Uterus (tissue), 4 donors: ENCODE measurements around the gene NMT2. TPM values are rescaled to one million over a fixed set of nuclear protein-coding genes. Genes with fewer than 3 reads are reported as not detected.

Source experiments
- DNase-seq, 2 donors: peaks; one replicate each; pipeline ENCODE4 v3.0.0-alpha.2; 2019 to 2020
- H3K27ac ChIP-seq, 2 donors: fragments of 200-600 bp; sonication (generic); 1 replicate in 1 of 2; 2 replicates in 1 of 2; pipeline ENCODE4 v1.5.1; 2016 to 2018
- H3K27me3 ChIP-seq, 2 donors: fragments of 200-600 bp; sonication (generic); one replicate each; pipeline ENCODE4 v1.5.1; 2018 to 2019; ENCODE audit warnings: control low read depth in 1 of 2
- H3K36me3 ChIP-seq, 2 donors: fragments of 200-600 bp; sonication (generic); one replicate each; pipeline ENCODE4 v1.5.1; 2019; ENCODE audit warnings: control low read depth in 1 of 2
- H3K4me1 ChIP-seq, 2 donors: fragments of 200-600 bp; sonication (generic); one replicate each; pipeline ENCODE4 v1.5.1; 2018 to 2019; ENCODE audit warnings: control low read depth in 1 of 2
- H3K4me3 ChIP-seq, 2 donors: fragments of 200-600 bp; sonication (generic); 1 replicate in 1 of 2; 2 replicates in 1 of 2; pipeline ENCODE4 v1.5.1; 2018 to 2019; ENCODE audit warnings: mild to moderate bottlenecking in 1 of 2
- H3K9me3 ChIP-seq, 2 donors: fragments of 200-600 bp; sonication (generic); one replicate each; pipeline ENCODE4 v1.5.1; 2019; ENCODE audit warnings: control low read depth in 1 of 2
- CTCF ChIP-seq, 4 experiments: fragments of 200-600 bp in 2 of 4; fragments of 450-650 bp in 2 of 4; sonication (generic) in 2 of 4; IDR thresholded peaks; one replicate each; pipeline ENCODE4 v1.5.1; 2016 to 2019; ENCODE audit warnings: antibody characterized with exemption in 4 of 4, mild to moderate bottlenecking in 2 of 4, moderate library complexity in 1 of 4
- POLR2A ChIP-seq, 2 donors: fragments of 450-650 bp; IDR thresholded peaks; one replicate each; pipeline ENCODE4 v1.6.1; 2016; ENCODE audit warnings: antibody characterized with exemption in 2 of 2, mild to moderate bottlenecking in 1 of 2, moderate library complexity in 1 of 2
- intact Hi-C: fragments of 100-400 bp; cut with DNase I; formaldehyde crosslinking; loops from one replicate; pipeline ENCODE4 v1.15.1; 2023; ENCODE audit warnings: low total_unique reads
- total RNA-seq, 4 donors: library from RNA; depleted of rRNA in 3 of 4; stranded (reverse); fragments of >200 nt in 3 of 4; gene quantifications; one replicate each; pipeline versions ENCODE4 v1.1.0 to v1.2.4, GENCODE V29; 2014 to 2023
- donor health status: DM: yes; HTN: yes; CAD: no.

NMT2 gene
- total RNA-seq, 4 donors from 2014 or later, result 7.4 to 42.7 (median 35.5) TPM

DNA sequence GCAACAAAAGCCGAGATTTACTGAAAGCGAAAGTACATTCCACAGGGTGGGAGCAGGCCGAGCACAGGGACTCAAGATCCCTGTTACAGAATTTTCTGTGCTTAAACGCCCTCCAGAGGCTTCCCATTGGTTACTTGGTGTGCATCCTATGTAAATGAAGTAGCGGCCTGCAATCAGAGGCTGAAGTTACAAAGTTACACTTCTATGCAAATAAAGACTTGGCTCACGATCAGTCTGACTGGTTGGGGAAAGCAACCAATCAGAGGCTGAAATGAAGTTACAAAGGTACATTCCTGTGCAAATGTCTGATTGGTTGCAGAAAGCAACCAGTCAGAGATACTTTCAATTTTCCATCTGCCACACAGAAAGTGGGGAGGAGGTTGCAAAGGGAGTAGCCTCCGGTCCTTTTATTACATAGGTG, 84.0 kb downstream of the NMT2 start:
- intact Hi-C loops, result no loop called here
- DNase-seq, result peak; percentile 35 to 75
- H3K27ac ChIP-seq, result peak overlapping the region; percentile 64 to 77

GRCh38 chr10:15083674-15084501, 84.6 kb downstream of the NMT2 start:
- TF ChIP-seq POLR2A (IDR thresholded peaks at IDR 0.05) (no peak), CTCF (IDR thresholded peaks at IDR 0.05) (no peak)
- H3K36me3 ChIP-seq, result no peaks in the 10 kb centered on the region
- peak overlapping the region; percentile 64 to 77 for H3K27ac ChIP-seq
- H3K27me3 ChIP-seq, result no peaks in the 10 kb centered on the region
- intact Hi-C loops, result no loop called here
- peak overlapping the region; percentile 38 to 56 for H3K4me3 ChIP-seq
- DNase-seq, result no peak
- no peaks in the 10 kb centered on the region for H3K4me1 ChIP-seq
- no peaks in the 10 kb centered on the region for H3K9me3 ChIP-seq

More for the DNA sequence above, 84.0 kb downstream of the NMT2 start:
- Histone ChIP-seq H3K4me1 (no peaks in the 10 kb centered on the region), H3K4me3 (peak overlapping the region; percentile 38 to 56), H3K36me3 (no peaks in the 10 kb centered on the region), H3K27me3 (no peaks in the 10 kb centered on the region), H3K9me3 (no peaks in the 10 kb centered on the region)
- no peak for TF ChIP-seq POLR2A (IDR thresholded peaks at IDR 0.05)
- TF ChIP-seq CTCF (IDR thresholded peaks at IDR 0.05), result peak in 1 of 4 experiments; percentile 20

- no peaks in the 10 kb centered on the region for H3K27me3 ChIP-seq
- intact Hi-C loops, result no loop called here
- no peak overlapping the region for H3K4me3 ChIP-seq
- no peak for DNase-seq
- TF ChIP-seq POLR2A (IDR thresholded peaks at IDR 0.05) (no peak), CTCF (IDR thresholded peaks at IDR 0.05) (no peak)
- no peak overlapping the region for H3K27ac ChIP-seq
- H3K4me1 ChIP-seq, result no peaks in the 10 kb centered on the region
- H3K9me3 ChIP-seq, result no peaks in the 10 kb centered on the region
- no peaks in the 10 kb centered on the region for H3K36me3 ChIP-seq
Measured at GRCh38 chr10:15075421-15075820, 93.1 kb downstream of the NMT2 start.

DNA sequence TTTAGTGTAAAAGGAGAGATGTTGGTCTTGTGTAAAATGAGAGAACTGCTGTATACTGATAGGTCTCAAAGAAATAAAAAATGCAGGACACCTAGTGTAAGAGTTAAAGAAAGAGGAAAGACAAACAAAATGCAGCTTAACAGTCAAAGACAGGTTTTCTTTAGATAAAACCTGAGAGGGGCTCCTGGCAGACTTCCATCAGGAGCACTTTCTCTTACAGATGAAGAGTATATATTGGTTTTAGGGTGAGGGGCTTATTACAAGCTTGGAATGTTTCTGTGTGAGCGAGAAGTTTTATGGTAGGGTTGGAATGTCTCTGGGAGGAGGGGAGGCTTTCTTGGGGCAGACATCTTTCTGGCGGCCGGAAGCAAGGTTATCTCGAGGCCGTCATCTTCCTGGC, 96.1 kb downstream of the NMT2 start:
- no peak for TF ChIP-seq CTCF (IDR thresholded peaks at IDR 0.05)
- TF ChIP-seq POLR2A (IDR thresholded peaks at IDR 0.05), result no peak
- H3K36me3 ChIP-seq, result no peaks in the 10 kb centered on the region
- intact Hi-C loops, result no loop called here
- no peak overlapping the region for H3K4me3 ChIP-seq
- no peak overlapping the region for H3K27ac ChIP-seq
- DNase-seq, result no peak
- H3K9me3 ChIP-seq, result no peaks in the 10 kb centered on the region
- no peaks in the 10 kb centered on the region for H3K27me3 ChIP-seq
- no peaks in the 10 kb centered on the region for H3K4me1 ChIP-seq

DNA sequence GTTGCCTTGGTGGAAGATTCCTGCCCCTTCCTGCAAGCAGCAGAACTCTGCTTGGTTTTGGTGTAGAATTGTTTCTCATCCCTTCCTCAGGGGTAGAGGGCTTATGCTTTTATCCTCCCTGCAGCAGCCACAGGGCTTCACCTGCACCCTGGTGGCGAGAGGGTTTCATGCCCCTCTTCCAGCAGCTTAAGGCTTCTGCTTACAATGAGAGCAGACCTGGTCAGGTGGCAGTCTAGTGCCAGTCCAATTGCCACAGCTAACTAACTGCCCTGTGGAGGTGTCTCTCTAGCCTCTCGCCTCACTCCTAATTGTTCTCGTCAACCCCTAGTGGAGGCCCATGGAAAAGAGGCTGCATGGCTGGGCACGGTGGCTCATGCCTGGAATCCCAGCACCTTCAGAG, 99.3 kb downstream of the NMT2 start:
- no peaks in the 10 kb centered on the region for H3K36me3 ChIP-seq
- no peak overlapping the region for H3K27ac ChIP-seq
- H3K4me3 ChIP-seq, result no peak overlapping the region
- peaks cover 0 to 5% of the 10 kb centered on the region in 2 donors for H3K9me3 ChIP-seq
- intact Hi-C loops, result no loop called here
- no peaks in the 10 kb centered on the region for H3K4me1 ChIP-seq
- DNase-seq, result no peak
- no peaks in the 10 kb centered on the region for H3K27me3 ChIP-seq
- no peak for TF ChIP-seq POLR2A (IDR thresholded peaks at IDR 0.05)
